Measurements from ENCODE around the gene FLNC.

The FLNC gene

GRCh38 chr7:128863433-128863989, 33.3 kb downstream of the FLNC start:
- TF ChIP-seq CTCF (IDR thresholded peaks at IDR 0.05): peak; percentile 34 to 37
- Histone ChIP-seq H3K4me1 (peaks cover 13 to 50% (median 40%) of the 10 kb centered on the region in 4 donors), H3K36me3 (peaks cover 8 to 22% (median 14%) of the 10 kb centered on the region in 3 donors), H3K4me3 (peak overlapping the region; percentile 66 to 70), H3K27ac (peak overlapping the region; percentile 70 to 73), H3K27me3 (no peaks in the 10 kb centered on the region), H3K9me3 (no peaks in the 10 kb centered on the region)
- intact Hi-C loops (cut with DNase I; ENCODE audit: low total_unique reads): loop anchor here (10.0 kb wide), 1 partner anchor 129 kb away; the partner anchor contains the start of gene CALU
- DNase-seq: no peak

- intact Hi-C loops (cut with DNase I; ENCODE audit: low total_unique reads): loop anchor here (10.0 kb wide), 1 partner anchor 131 kb away; the partner anchor contains the start of gene CALU
- DNase-seq: no peak
- Histone ChIP-seq H3K9me3 (no peaks in the 10 kb centered on the region), H3K36me3 (peaks cover 8 to 22% (median 14%) of the 10 kb centered on the region in 3 donors), H3K4me3 (no peak overlapping the region), H3K4me1 (peaks cover 0 to 50% (median 39%) of the 10 kb centered on the region in 4 donors), H3K27me3 (peaks cover 0 to 2% of the 10 kb centered on the region in 2 donors), H3K27ac (no peak overlapping the region)
- TF ChIP-seq CTCF (IDR thresholded peaks at IDR 0.05): no peak
Measured at GRCh38 chr7:128865303-128865702, 35.1 kb downstream of the FLNC start.

DNA sequence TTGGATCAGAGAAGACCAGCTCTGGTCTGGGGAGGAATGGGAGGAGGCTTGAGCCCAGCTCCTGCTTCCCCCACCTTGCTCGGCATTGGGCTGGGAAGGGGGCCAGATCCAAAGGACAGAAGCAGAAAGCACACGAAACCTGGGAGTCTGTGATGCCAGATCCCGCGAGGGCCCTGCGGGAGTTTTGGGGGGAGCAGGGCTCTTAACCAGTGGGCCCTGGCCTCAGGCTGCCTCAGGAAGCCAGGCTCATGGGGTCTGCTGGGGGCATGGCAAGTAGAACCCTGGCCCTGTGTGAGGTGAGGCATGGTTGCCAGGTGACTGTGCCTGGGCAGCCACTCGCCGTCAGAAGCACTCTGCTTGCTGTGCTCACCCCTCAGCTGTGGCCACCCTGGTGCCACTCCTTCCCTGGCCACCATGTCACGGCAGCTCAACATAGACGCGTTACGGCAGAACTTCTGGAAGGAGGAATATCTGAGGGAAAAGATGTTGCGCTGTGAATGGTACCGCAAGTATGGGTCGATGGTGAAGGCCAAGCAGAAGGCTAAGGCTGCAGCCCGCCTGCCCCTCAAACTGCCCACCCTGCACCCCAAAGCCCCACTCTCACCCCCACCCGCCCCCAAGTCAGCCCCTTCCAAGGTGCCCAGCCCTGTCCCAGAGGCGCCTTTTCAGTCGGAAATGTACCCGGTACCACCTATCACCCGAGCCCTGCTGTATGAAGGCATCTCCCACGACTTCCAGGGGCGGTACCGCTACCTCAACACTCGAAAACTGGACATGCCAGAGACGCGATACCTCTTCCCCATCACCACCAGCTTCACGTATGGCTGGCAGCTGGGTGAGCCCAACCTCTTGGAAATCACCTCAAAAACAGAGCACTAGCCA, 36.0 kb downstream of the FLNC start:
- DNase-seq: no peak
- Histone ChIP-seq H3K4me1 (peaks cover 0 to 49% (median 36%) of the 10 kb centered on the region in 4 donors), H3K27me3 (peaks cover 0 to 2% of the 10 kb centered on the region in 2 donors), H3K4me3 (no peak overlapping the region), H3K9me3 (no peaks in the 10 kb centered on the region), H3K27ac (no peak overlapping the region), H3K36me3 (peaks cover 8 to 22% (median 14%) of the 10 kb centered on the region in 3 donors)
- intact Hi-C loops (cut with DNase I; ENCODE audit: low total_unique reads): loop anchor here (10.0 kb wide), 1 partner anchor 131 kb away; the partner anchor contains the start of gene CALU
- TF ChIP-seq CTCF (IDR thresholded peaks at IDR 0.05): no peak

GRCh38 chr7:128867241-128867640, 37.0 kb downstream of the FLNC start:
- no peak for DNase-seq
- Histone ChIP-seq H3K36me3 (peaks cover 8 to 22% (median 14%) of the 10 kb centered on the region in 3 donors), H3K4me1 (peaks cover 0 to 44% (median 34%) of the 10 kb centered on the region in 4 donors), H3K4me3 (no peak overlapping the region), H3K9me3 (no peaks in the 10 kb centered on the region), H3K27ac (no peak overlapping the region), H3K27me3 (peaks cover 0 to 2% of the 10 kb centered on the region in 2 donors)
- intact Hi-C loops (cut with DNase I; ENCODE audit: low total_unique reads): loop anchor here (10.0 kb wide), 1 partner anchor 132 kb away; the partner anchor contains the start of gene CALU
- TF ChIP-seq CTCF (IDR thresholded peaks at IDR 0.05): no peak

GRCh38 chr7:128867842-128868623, 37.8 kb downstream of the FLNC start:
- H3K4me1 ChIP-seq: peaks cover 0 to 43% (median 33%) of the 10 kb centered on the region in 4 donors
- no peak for TF ChIP-seq CTCF (IDR thresholded peaks at IDR 0.05)
- H3K27ac ChIP-seq: no peak overlapping the region
- intact Hi-C loops (cut with DNase I; ENCODE audit: low total_unique reads): loop anchor here (10.0 kb wide), 1 partner anchor 133 kb away; the partner anchor contains the start of gene CALU
- no peak for DNase-seq
- H3K4me3 ChIP-seq: no peak overlapping the region
- peaks cover 8 to 22% (median 14%) of the 10 kb centered on the region in 3 donors for H3K36me3 ChIP-seq
- H3K27me3 ChIP-seq: peaks cover 0 to 2% of the 10 kb centered on the region in 2 donors
- H3K9me3 ChIP-seq: no peaks in the 10 kb centered on the region
